ENCODE measurements around the gene CDK14. TPM values are rescaled to one million over a fixed set of nuclear protein-coding genes. Genes with fewer than 3 reads are reported as not detected.
A peak's percentile ranks its signal among the peaks of the same experiment; 100 is the strongest.

CDK14 gene
- total RNA-seq, 4 donors from 2014 or later = 0.38 to 3.6 (median 1.3) TPM

GRCh38 chr7:90595342-90595800 lies 750 bp upstream of the CDK14 start:
- no peaks in the 10 kb centered on the region for H3K36me3 ChIP-seq
- H3K4me1 ChIP-seq = peaks cover 5 to 29% (median 7%) of the 10 kb centered on the region in 3 donors
- H3K4me3 ChIP-seq = peak overlapping the region; percentile 50 to 75 (median 64)
- H3K9me3 ChIP-seq = no peaks in the 10 kb centered on the region
- H3K27ac ChIP-seq = peak overlapping the region; percentile 28 to 88 (median 70)
- no peak for DNase-seq
- TF ChIP-seq CTCF (IDR thresholded peaks at IDR 0.05) = no peak
- WGBS, 2 donors = 16 to 20% methylated on average over 5 to 8 of the region's 10 CpGs
- peaks cover 0 to 18% (median 0%) of the 10 kb centered on the region in 4 donors for H3K27me3 ChIP-seq
- intact Hi-C loops (cut with DNase I) = no loop called here

GRCh38 chr7:90596671-90597562 lies 796 bp downstream of the CDK14 start:
- Histone ChIP-seq H3K4me3 (peak overlapping the region; percentile 50 to 75 (median 64)), H3K27ac (peak overlapping the region; percentile 28 to 88 (median 64)), H3K27me3 (peaks cover 0 to 18% (median 0%) of the 10 kb centered on the region in 4 donors), H3K4me1 (peaks cover 5 to 29% (median 7%) of the 10 kb centered on the region in 3 donors), H3K9me3 (no peaks in the 10 kb centered on the region), H3K36me3 (no peaks in the 10 kb centered on the region)
- 3 to 4% methylated on average over 14 to 27 of the region's 47 CpGs for WGBS, 2 donors
- no peak for DNase-seq
- no peak for TF ChIP-seq CTCF (IDR thresholded peaks at IDR 0.05)
- TF ChIP-seq POLR2A (IDR thresholded peaks at IDR 0.05) = no peak
- intact Hi-C loops (cut with DNase I) = no loop called here

- Histone ChIP-seq H3K9me3 (no peaks in the 10 kb centered on the region), H3K36me3 (no peaks in the 10 kb centered on the region), H3K27me3 (peaks cover 0 to 18% (median 0%) of the 10 kb centered on the region in 4 donors), H3K4me1 (peaks cover 5 to 29% (median 7%) of the 10 kb centered on the region in 3 donors), H3K4me3 (peak overlapping the region in 3 of 4 donors; percentile 50 to 75 (median 73)), H3K27ac (no peak overlapping the region)
- WGBS, 2 donors = 44 to 46% methylated on average over 10 of the region's 10 CpGs
- DNase-seq = no peak
- TF ChIP-seq CTCF (IDR thresholded peaks at IDR 0.05) (no peak), POLR2A (IDR thresholded peaks at IDR 0.05) (no peak)
- intact Hi-C loops (cut with DNase I) = no loop called here
Measured at GRCh38 chr7:90597563-90598253, 1.6 kb downstream of the CDK14 start.

- no peak for DNase-seq
- intact Hi-C loops (cut with DNase I) = no loop called here
- Histone ChIP-seq H3K4me1 (peaks cover 5 to 29% (median 7%) of the 10 kb centered on the region in 3 donors), H3K9me3 (no peaks in the 10 kb centered on the region), H3K27ac (no peak overlapping the region), H3K36me3 (no peaks in the 10 kb centered on the region), H3K27me3 (peaks cover 0 to 18% (median 0%) of the 10 kb centered on the region in 4 donors), H3K4me3 (no peak overlapping the region)
- 68 to 74% methylated on average over 4 of the region's 4 CpGs for WGBS, 2 donors
- TF ChIP-seq POLR2A (IDR thresholded peaks at IDR 0.05) = no peak
- no peak for TF ChIP-seq CTCF (IDR thresholded peaks at IDR 0.05)
Measured at GRCh38 chr7:90599038-90599437, 2.9 kb downstream of the CDK14 start.

All from esophagus squamous epithelium (tissue), 5 donors.